Osteoblast (primary cell): ENCODE measurements around the gene ZNF507. TPM values are rescaled to one million over a fixed set of nuclear protein-coding genes. Genes with fewer than 3 reads are reported as not detected.

Experiments
- DNase-seq: peaks from one replicate; pipeline ENCODE4 v3.0.0; 2011; ENCODE audit warnings: low spot score, mixed read lengths; ENCODE audit not compliant: insufficient read length; ENCODE audit errors: missing footprints
- H2AFZ ChIP-seq: 2 replicates; pipeline ENCODE4 v1.6.0; 2011; ENCODE audit warnings: mild to moderate bottlenecking, low read length
- H3K27ac ChIP-seq: 2 replicates; pipeline ENCODE4 v1.5.1; 2011; ENCODE audit warnings: mild to moderate bottlenecking, low read depth, low read length, moderate library complexity
- H3K27me3 ChIP-seq: 2 replicates; pipeline ENCODE4 v1.6.0; 2012; ENCODE audit warnings: mild to moderate bottlenecking, control low read depth, inconsistent platforms, low read length, moderate library complexity; ENCODE audit not compliant: insufficient read depth
- H3K36me3 ChIP-seq: 2 replicates; pipeline ENCODE4 v1.5.1; 2011; ENCODE audit warnings: mild to moderate bottlenecking, low read length, control low read depth, moderate library complexity; ENCODE audit not compliant: insufficient read depth
- H3K4me1 ChIP-seq: 2 replicates; pipeline ENCODE4 v1.5.1; 2011; ENCODE audit warnings: mild to moderate bottlenecking, low read length, control low read depth, moderate library complexity; ENCODE audit not compliant: insufficient read depth
- H3K4me2 ChIP-seq: 2 replicates; pipeline ENCODE4 v1.6.0; 2011; ENCODE audit warnings: mild to moderate bottlenecking, low read length; ENCODE audit not compliant: insufficient read depth
- H3K4me3 ChIP-seq: fragments of 200-600 bp; sonication (generic); 3 replicates; pipeline ENCODE4 v1.5.1; 2012; ENCODE audit warnings: mild to moderate bottlenecking, low read length, inconsistent platforms; ENCODE audit not compliant: insufficient read depth
- H3K79me2 ChIP-seq: 2 replicates; pipeline ENCODE4 v1.6.0; 2012; ENCODE audit warnings: mild to moderate bottlenecking, low read length, control low read depth, inconsistent platforms; ENCODE audit not compliant: insufficient read depth
- H3K9me3 ChIP-seq: 2 replicates; pipeline ENCODE4 v1.5.1; 2011; ENCODE audit warnings: low read depth, low read length, control low read depth
- H4K20me1 ChIP-seq: 2 replicates; pipeline ENCODE4 v1.6.0; 2012; ENCODE audit warnings: mild to moderate bottlenecking, low read length, control low read depth; ENCODE audit not compliant: insufficient read depth
- total RNA-seq: library from RNA; depleted of rRNA; stranded (reverse); fragments of >200 nt; gene quantifications from 2 replicates; pipeline ENCODE4 v1.2.3, GENCODE V29; 2012
- TF ChIP-seq, protein P1 (sequence below): IDR thresholded peaks from 2 replicates; pipeline ENCODE4 v1.5.1; 2011; ENCODE audit warnings: mild to moderate bottlenecking, low read depth, low read length, moderate library complexity; ENCODE audit errors: extremely low read depth

ZNF507 gene
- total RNA-seq, 1 donor, result 13.0 TPM

DNA sequence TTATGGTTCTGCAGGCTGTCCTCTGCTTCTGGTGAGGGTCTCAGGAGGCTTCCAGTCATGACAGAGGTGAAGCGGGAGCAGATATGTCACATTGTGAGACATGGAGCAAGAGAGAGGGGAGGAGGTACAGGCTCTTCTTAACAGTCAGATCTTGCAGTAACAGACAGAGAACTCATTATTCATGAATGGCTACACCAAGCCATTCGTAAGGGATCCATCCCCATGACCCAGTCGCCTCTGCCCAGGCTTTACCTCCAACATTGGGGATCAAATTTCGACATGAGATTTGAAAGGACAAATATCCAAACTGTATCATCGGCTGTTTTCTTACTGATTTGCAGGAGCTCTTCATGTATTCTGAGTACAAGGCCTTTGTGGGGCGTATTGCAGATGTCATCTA is 21.7 kb downstream of the ZNF507 start:
- Histone ChIP-seq H2AFZ (no peak overlapping the region), H3K27ac (no peak overlapping the region), H3K4me3 (no peak overlapping the region), H3K4me1 (peaks cover 14% of the 10 kb centered on the region), H3K79me2 (peaks cover 86% of the 10 kb centered on the region), H3K27me3 (no peaks in the 10 kb centered on the region), H3K9me3 (no peaks in the 10 kb centered on the region), H4K20me1 (peaks cover 26% of the 10 kb centered on the region), H3K36me3 (peaks cover 38% of the 10 kb centered on the region), H3K4me2 (no peak overlapping the region)
- TF ChIP-seq, protein P1, sequence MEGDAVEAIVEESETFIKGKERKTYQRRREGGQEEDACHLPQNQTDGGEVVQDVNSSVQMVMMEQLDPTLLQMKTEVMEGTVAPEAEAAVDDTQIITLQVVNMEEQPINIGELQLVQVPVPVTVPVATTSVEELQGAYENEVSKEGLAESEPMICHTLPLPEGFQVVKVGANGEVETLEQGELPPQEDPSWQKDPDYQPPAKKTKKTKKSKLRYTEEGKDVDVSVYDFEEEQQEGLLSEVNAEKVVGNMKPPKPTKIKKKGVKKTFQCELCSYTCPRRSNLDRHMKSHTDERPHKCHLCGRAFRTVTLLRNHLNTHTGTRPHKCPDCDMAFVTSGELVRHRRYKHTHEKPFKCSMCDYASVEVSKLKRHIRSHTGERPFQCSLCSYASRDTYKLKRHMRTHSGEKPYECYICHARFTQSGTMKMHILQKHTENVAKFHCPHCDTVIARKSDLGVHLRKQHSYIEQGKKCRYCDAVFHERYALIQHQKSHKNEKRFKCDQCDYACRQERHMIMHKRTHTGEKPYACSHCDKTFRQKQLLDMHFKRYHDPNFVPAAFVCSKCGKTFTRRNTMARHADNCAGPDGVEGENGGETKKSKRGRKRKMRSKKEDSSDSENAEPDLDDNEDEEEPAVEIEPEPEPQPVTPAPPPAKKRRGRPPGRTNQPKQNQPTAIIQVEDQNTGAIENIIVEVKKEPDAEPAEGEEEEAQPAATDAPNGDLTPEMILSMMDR, result no peak
- no peak for DNase-seq

DNA sequence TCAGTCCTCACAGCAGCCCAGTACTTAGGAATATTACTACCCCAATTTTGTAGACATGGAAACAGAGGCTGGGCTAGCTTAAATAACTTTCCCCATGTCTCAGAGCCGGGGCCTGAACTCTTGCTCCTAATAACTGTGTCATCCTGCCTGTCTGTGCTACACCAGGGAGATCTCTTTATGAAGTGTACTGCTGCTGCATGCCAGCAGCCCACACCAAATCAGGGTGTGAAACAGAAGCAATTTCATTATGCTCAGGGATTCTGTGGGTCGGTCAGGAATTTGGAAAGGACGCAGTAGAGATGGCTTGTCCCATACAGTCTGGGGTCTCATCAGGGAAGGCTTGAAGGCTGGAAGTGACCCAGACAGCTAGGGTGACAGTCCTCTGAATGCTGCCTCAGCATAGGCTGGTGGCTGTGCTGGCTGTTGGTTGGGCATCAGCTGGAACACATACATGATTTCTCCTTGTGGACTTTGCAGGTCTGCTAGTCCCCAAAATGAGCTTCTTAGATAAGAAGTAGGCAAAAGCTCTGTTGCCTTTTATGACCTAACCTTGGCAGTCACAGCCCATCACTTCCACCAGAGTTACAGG is 22.6 kb downstream of the ZNF507 start:
- Histone ChIP-seq H3K4me1 (peaks cover 15% of the 10 kb centered on the region), H3K4me3 (no peak overlapping the region), H3K9me3 (no peaks in the 10 kb centered on the region), H3K27ac (no peak overlapping the region), H3K4me2 (no peak overlapping the region), H4K20me1 (peaks cover 26% of the 10 kb centered on the region), H3K79me2 (peaks cover 76% of the 10 kb centered on the region), H3K36me3 (peaks cover 40% of the 10 kb centered on the region), H3K27me3 (no peaks in the 10 kb centered on the region), H2AFZ (no peak overlapping the region)
- DNase-seq, result no peak
- TF ChIP-seq, protein P1, result no peak

DNA sequence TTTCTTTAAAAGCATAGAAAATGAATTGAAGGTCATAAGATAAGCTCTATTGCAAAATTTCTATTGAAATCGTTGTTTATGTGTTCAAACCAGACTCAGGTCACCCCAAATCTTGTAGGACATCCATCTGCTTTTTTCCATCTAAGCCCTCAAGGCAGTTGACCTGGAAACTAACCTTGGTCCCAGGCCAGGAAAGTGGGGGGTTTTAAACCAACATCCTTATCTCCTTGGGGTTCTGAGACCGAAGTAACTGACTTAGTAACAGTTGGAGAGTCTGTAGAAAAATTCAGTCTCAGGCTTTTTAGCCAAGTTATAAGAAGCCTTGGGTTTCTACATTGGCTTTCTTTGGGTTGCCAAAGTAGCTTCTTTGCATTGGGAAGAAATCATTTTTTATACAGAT is 23.4 kb downstream of the ZNF507 start:
- H3K4me2 ChIP-seq, result no peak overlapping the region
- H3K27ac ChIP-seq, result no peak overlapping the region
- H3K4me1 ChIP-seq, result peaks cover 19% of the 10 kb centered on the region
- peaks cover 69% of the 10 kb centered on the region for H3K79me2 ChIP-seq
- H3K4me3 ChIP-seq, result no peak overlapping the region
- H2AFZ ChIP-seq, result no peak overlapping the region
- TF ChIP-seq, protein P1, result no peak
- H3K9me3 ChIP-seq, result no peaks in the 10 kb centered on the region
- H3K36me3 ChIP-seq, result peaks cover 33% of the 10 kb centered on the region
- peaks cover 26% of the 10 kb centered on the region for H4K20me1 ChIP-seq
- DNase-seq, result no peak
- H3K27me3 ChIP-seq, result no peaks in the 10 kb centered on the region

DNA sequence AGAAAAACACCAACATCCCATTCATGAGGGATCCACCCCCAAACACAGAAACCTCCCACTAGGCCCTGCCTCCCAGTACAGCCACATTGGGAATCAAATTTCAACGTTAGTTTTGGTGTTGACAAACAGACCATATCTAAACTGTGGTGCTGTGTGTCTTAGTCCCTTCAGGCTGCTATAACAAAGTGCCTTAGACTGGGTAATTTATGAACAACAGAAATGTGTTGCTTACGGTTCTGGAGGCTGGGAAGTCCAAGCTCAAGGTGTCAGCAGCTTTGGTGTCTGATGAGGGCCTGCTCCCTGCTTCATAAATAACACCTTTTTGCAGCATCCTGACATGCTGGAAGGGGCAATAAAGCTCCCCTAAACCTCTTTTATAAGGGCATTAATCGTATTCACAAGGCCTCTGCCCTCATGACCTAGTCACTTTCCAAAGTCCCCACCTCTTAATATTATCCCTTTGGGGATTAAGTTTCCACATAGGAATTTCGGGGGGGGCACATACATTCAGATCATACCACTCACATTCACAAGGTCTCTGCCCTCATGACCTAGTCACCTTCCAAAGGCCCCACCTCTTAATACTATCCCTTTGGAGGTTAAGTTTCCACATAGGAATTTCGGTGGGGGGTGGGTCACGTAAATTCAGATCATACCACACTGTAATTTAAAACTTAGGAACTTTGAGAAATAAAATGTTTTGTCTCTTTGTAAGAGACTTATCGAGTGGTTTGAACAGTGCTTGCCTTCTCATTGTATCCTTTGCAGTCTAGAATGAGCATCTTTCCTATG is 27.5 kb downstream of the ZNF507 start:
- peak overlapping the region; percentile 30 for H3K4me3 ChIP-seq
- peaks cover 45% of the 10 kb centered on the region for H3K79me2 ChIP-seq

More for the DNA sequence above, 27.5 kb downstream of the ZNF507 start:
- Histone ChIP-seq H3K9me3 (no peaks in the 10 kb centered on the region), H2AFZ (no peak overlapping the region), H3K36me3 (peaks cover 36% of the 10 kb centered on the region), H3K27ac (peak overlapping the region; percentile 73), H4K20me1 (peaks cover 19% of the 10 kb centered on the region), H3K27me3 (no peaks in the 10 kb centered on the region), H3K4me1 (peaks cover 24% of the 10 kb centered on the region), H3K4me2 (peak overlapping the region; percentile 79)
- DNase-seq, result no peak
- TF ChIP-seq, protein P1, result no peak
